Activated B cell treated with CpG ODN at 0.5 μM for 24 hours (primary cell): Measurements from ENCODE around the gene CNTLN. TPM values are rescaled to one million over a fixed set of nuclear protein-coding genes. Genes with fewer than 3 reads are reported as not detected.

Experiments used
- ATAC-seq: fragments of 200-7000 bp; cut with Tn5 transposase; one replicate; pipeline ENCODE4 v1.10.0; 2021; ENCODE audit warnings: low read depth, mild to moderate bottlenecking, moderate library complexity
- CTCF ChIA-PET: fragments of 350-600 bp; sonication (Branson Sonifier 250); formaldehyde crosslinking; loops from one replicate; lab custom pipeline; 2021; ENCODE audit warnings: antibody characterized with exemption; lab: Charles Lee
- POLR2A ChIA-PET: fragments of 350-600 bp; sonication (Branson Sonifier 250); formaldehyde crosslinking; loops from one replicate; lab custom pipeline; 2021; ENCODE audit warnings: antibody characterized with exemption; lab: Charles Lee
- DNase-seq: peaks from one replicate; pipeline ENCODE4 v3.0.0; 2022
- H3K27ac Mint-ChIP-seq: one replicate; pipeline ENCODE4 v1.8.0; 2020; ENCODE audit warnings: mixed read lengths
- H3K27me3 Mint-ChIP-seq: one replicate; pipeline ENCODE4 v1.8.0; 2021; ENCODE audit warnings: mixed read lengths
- H3K36me3 Mint-ChIP-seq: one replicate; pipeline ENCODE4 v1.8.0; 2021; ENCODE audit warnings: low read depth, mixed read lengths
- H3K4me1 Mint-ChIP-seq: one replicate; pipeline ENCODE4 v1.8.0; 2021; ENCODE audit warnings: mixed read lengths
- H3K4me3 Mint-ChIP-seq: one replicate; pipeline ENCODE4 v1.8.0; 2020; ENCODE audit warnings: mild to moderate bottlenecking, mixed read lengths
- H3K9me3 Mint-ChIP-seq: one replicate; pipeline ENCODE4 v1.8.0; 2020; ENCODE audit warnings: mixed read lengths
- CTCF ChIP-seq: fragments of 200-600 bp; IDR thresholded peaks from one replicate; pipeline ENCODE4 v1.8.0; 2022; ENCODE audit warnings: antibody characterized with exemption, mild to moderate bottlenecking
- intact Hi-C: fragments of 100-400 bp; cut with micrococcal nuclease; formaldehyde crosslinking; loops from one replicate; pipeline ENCODE4 v1.15.1; 2024
- total RNA-seq: library from RNA; stranded (reverse); gene quantifications from 2 replicates; pipeline ENCODE4 v1.2.3, GENCODE V29; 2022

CNTLN gene
- total RNA-seq, 1 donor from 2014 or later = 0.38 TPM

GRCh38 chr9:17185481-17186029 is 50.7 kb downstream of the CNTLN start:
- TF ChIP-seq CTCF = no peak
- H3K36me3 Mint-ChIP-seq = no peaks in the 10 kb centered on the region
- CTCF ChIA-PET = no interaction called here
- H3K4me1 Mint-ChIP-seq = no peaks in the 10 kb centered on the region
- ATAC-seq (no peak), DNase-seq (no peak)
- H3K27me3 Mint-ChIP-seq = no peaks in the 10 kb centered on the region
- H3K4me3 Mint-ChIP-seq = no peak overlapping the region
- no peak overlapping the region for H3K27ac Mint-ChIP-seq
- POLR2A ChIA-PET = no interaction called here
- H3K9me3 Mint-ChIP-seq = peaks cover 3% of the 10 kb centered on the region
- intact Hi-C loops = no loop called here

- POLR2A ChIA-PET = no interaction called here
- no peaks in the 10 kb centered on the region for H3K36me3 Mint-ChIP-seq
- no peak for DNase-seq
- H3K4me1 Mint-ChIP-seq = no peaks in the 10 kb centered on the region
- no peak overlapping the region for H3K4me3 Mint-ChIP-seq
- no peak for TF ChIP-seq CTCF
- intact Hi-C loops = no loop called here
- H3K27me3 Mint-ChIP-seq = no peaks in the 10 kb centered on the region
- CTCF ChIA-PET = no interaction called here
- no peak for ATAC-seq
- H3K27ac Mint-ChIP-seq = no peak overlapping the region
- peaks cover 3% of the 10 kb centered on the region for H3K9me3 Mint-ChIP-seq
Measured at GRCh38 chr9:17191082-17191481, 56.2 kb downstream of the CNTLN start.

GRCh38 chr9:17204611-17205152 is 69.8 kb downstream of the CNTLN start:
- ATAC-seq (no peak), DNase-seq (no peak)
- CTCF ChIA-PET = no interaction called here
- TF ChIP-seq CTCF = no peak
- intact Hi-C loops = no loop called here
- POLR2A ChIA-PET = no interaction called here
- peaks cover 11% of the 10 kb centered on the region for H3K9me3 Mint-ChIP-seq
- H3K27me3 Mint-ChIP-seq = no peaks in the 10 kb centered on the region
- H3K36me3 Mint-ChIP-seq = no peaks in the 10 kb centered on the region
- H3K4me1 Mint-ChIP-seq = no peaks in the 10 kb centered on the region
- H3K4me3 Mint-ChIP-seq = no peak overlapping the region
- no peak overlapping the region for H3K27ac Mint-ChIP-seq

GRCh38 chr9:17216011-17216410 is 81.2 kb downstream of the CNTLN start:
- H3K4me1 Mint-ChIP-seq = no peaks in the 10 kb centered on the region
- ChIA-PET POLR2A (no interaction called here), CTCF (no interaction called here)
- DNase-seq (no peak), ATAC-seq (no peak)
- no peak overlapping the region for H3K27ac Mint-ChIP-seq
- H3K4me3 Mint-ChIP-seq = no peak overlapping the region
- H3K27me3 Mint-ChIP-seq = no peaks in the 10 kb centered on the region
- no peaks in the 10 kb centered on the region for H3K9me3 Mint-ChIP-seq
- TF ChIP-seq CTCF = no peak
- H3K36me3 Mint-ChIP-seq = no peaks in the 10 kb centered on the region
- intact Hi-C loops = no loop called here

GRCh38 chr9:17216646-17217045 is 81.8 kb downstream of the CNTLN start:
- DNase-seq = no peak
- no peak overlapping the region for H3K4me3 Mint-ChIP-seq
- CTCF ChIA-PET = no interaction called here

More at GRCh38 chr9:17216646-17217045, 81.8 kb downstream of the CNTLN start:
- H3K4me1 Mint-ChIP-seq = no peaks in the 10 kb centered on the region
- H3K9me3 Mint-ChIP-seq = no peaks in the 10 kb centered on the region
- no peaks in the 10 kb centered on the region for H3K36me3 Mint-ChIP-seq
- H3K27ac Mint-ChIP-seq = no peak overlapping the region
- POLR2A ChIA-PET = no interaction called here
- H3K27me3 Mint-ChIP-seq = no peaks in the 10 kb centered on the region
- no peak for TF ChIP-seq CTCF
- intact Hi-C loops = no loop called here
- no peak for ATAC-seq
